ENCODE data around the gene RSAD2. TPM values are rescaled to one million over a fixed set of nuclear protein-coding genes. Genes with fewer than 3 reads are reported as not detected.

RSAD2 gene
- polyA plus RNA-seq, 1 donor from 2014 or later, result 1.2 TPM

GRCh38 chr2:6833300-6833604, 44.3 kb upstream of the RSAD2 start:
- no peak overlapping the region for H2AFZ ChIP-seq (ENCODE audit: low read depth, low read length)
- H3K4me3 ChIP-seq (ENCODE audit: low read length), result no peak overlapping the region
- H3K9ac ChIP-seq (ENCODE audit: low read length), result no peak overlapping the region
- H3K4me2 ChIP-seq (ENCODE audit: low read length), result no peak overlapping the region
- no peaks in the 10 kb centered on the region for H3K27me3 ChIP-seq (ENCODE audit: insufficient read depth, low read depth, low read length)
- no peaks in the 10 kb centered on the region for H4K20me1 ChIP-seq (ENCODE audit: insufficient read depth)
- no peak for TF ChIP-seq MXI1 (conservative IDR thresholded peaks at IDR 0.05; ENCODE audit: poor library complexity, severe bottlenecking)
- H3K9me3 ChIP-seq (ENCODE audit: low read length), result peaks cover 11% of the 10 kb centered on the region
- no peaks in the 10 kb centered on the region for H3K9me2 ChIP-seq (ENCODE audit: insufficient read depth, low read length)
- H3K36me3 ChIP-seq (ENCODE audit: insufficient read depth, low read length), result no peaks in the 10 kb centered on the region
- no peaks in the 10 kb centered on the region for H3F3A ChIP-seq (ENCODE audit: insufficient read depth, low read length, poor library complexity, severe bottlenecking)
- H3K79me2 ChIP-seq (replicated peaks; ENCODE audit: insufficient read depth, low read length), result no peaks in the 10 kb centered on the region
- no peak overlapping the region for H3K27ac ChIP-seq (ENCODE audit: low read length)

GRCh38 chr2:6834163-6834562, 43.4 kb upstream of the RSAD2 start:
- Histone ChIP-seq H4K20me1 (ENCODE audit: insufficient read depth) (no peaks in the 10 kb centered on the region), H3K79me2 (replicated peaks; ENCODE audit: insufficient read depth, low read length) (no peaks in the 10 kb centered on the region), H3K27me3 (ENCODE audit: insufficient read depth, low read depth, low read length) (no peaks in the 10 kb centered on the region), H3K36me3 (ENCODE audit: insufficient read depth, low read length) (no peaks in the 10 kb centered on the region), H3K9me3 (ENCODE audit: low read length) (peaks cover 15% of the 10 kb centered on the region), H2AFZ (ENCODE audit: low read depth, low read length) (no peak overlapping the region), H3K9ac (ENCODE audit: low read length) (no peak overlapping the region), H3K27ac (ENCODE audit: low read length) (no peak overlapping the region), H3K9me2 (ENCODE audit: insufficient read depth, low read length) (no peaks in the 10 kb centered on the region), H3F3A (ENCODE audit: insufficient read depth, low read length, poor library complexity, severe bottlenecking) (no peaks in the 10 kb centered on the region), H3K4me3 (ENCODE audit: low read length) (no peak overlapping the region), H3K4me2 (ENCODE audit: low read length) (no peak overlapping the region)
- no peak for TF ChIP-seq REST (IDR thresholded peaks at IDR 0.05; ENCODE audit: borderline replicate concordance)
- TF ChIP-seq EP300 (conservative IDR thresholded peaks at IDR 0.05; ENCODE audit: poor library complexity, severe bottlenecking), result no peak
- TF ChIP-seq POLR2AphosphoS5 (IDR thresholded peaks at IDR 0.05), result no peak
- TF ChIP-seq, protein P1, sequence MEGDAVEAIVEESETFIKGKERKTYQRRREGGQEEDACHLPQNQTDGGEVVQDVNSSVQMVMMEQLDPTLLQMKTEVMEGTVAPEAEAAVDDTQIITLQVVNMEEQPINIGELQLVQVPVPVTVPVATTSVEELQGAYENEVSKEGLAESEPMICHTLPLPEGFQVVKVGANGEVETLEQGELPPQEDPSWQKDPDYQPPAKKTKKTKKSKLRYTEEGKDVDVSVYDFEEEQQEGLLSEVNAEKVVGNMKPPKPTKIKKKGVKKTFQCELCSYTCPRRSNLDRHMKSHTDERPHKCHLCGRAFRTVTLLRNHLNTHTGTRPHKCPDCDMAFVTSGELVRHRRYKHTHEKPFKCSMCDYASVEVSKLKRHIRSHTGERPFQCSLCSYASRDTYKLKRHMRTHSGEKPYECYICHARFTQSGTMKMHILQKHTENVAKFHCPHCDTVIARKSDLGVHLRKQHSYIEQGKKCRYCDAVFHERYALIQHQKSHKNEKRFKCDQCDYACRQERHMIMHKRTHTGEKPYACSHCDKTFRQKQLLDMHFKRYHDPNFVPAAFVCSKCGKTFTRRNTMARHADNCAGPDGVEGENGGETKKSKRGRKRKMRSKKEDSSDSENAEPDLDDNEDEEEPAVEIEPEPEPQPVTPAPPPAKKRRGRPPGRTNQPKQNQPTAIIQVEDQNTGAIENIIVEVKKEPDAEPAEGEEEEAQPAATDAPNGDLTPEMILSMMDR (IDR thresholded peaks at IDR 0.05; ENCODE audit: poor library complexity, severe bottlenecking), result no peak
- TF ChIP-seq EZH2 (IDR thresholded peaks at IDR 0.05; ENCODE audit: borderline replicate concordance, insufficient read depth, low read length, poor library complexity, severe bottlenecking), result no peak
- TF ChIP-seq RAD21 (conservative IDR thresholded peaks at IDR 0.05), result no peak
- TF ChIP-seq MXI1 (conservative IDR thresholded peaks at IDR 0.05; ENCODE audit: poor library complexity, severe bottlenecking), result no peak
- TF ChIP-seq TAF1 (IDR thresholded peaks at IDR 0.05; ENCODE audit: low read depth), result no peak
- TF ChIP-seq SMC3 (conservative IDR thresholded peaks at IDR 0.05; ENCODE audit: poor library complexity), result no peak

GRCh38 chr2:6835467-6835866, 42.1 kb upstream of the RSAD2 start:
- H3K9me3 ChIP-seq (ENCODE audit: low read length), result peaks cover 15% of the 10 kb centered on the region
- H3K79me2 ChIP-seq (replicated peaks; ENCODE audit: insufficient read depth, low read length), result no peaks in the 10 kb centered on the region
- H4K20me1 ChIP-seq (ENCODE audit: insufficient read depth), result no peaks in the 10 kb centered on the region
- no peaks in the 10 kb centered on the region for H3K36me3 ChIP-seq (ENCODE audit: insufficient read depth, low read length)
- no peaks in the 10 kb centered on the region for H3K27me3 ChIP-seq (ENCODE audit: insufficient read depth, low read depth, low read length)
- H3F3A ChIP-seq (ENCODE audit: insufficient read depth, low read length, poor library complexity, severe bottlenecking), result no peaks in the 10 kb centered on the region
- H3K4me3 ChIP-seq (ENCODE audit: low read length), result no peak overlapping the region
- TF ChIP-seq REST (IDR thresholded peaks at IDR 0.05; ENCODE audit: borderline replicate concordance) (no peak), EP300 (conservative IDR thresholded peaks at IDR 0.05; ENCODE audit: poor library complexity, severe bottlenecking) (no peak), EZH2 (IDR thresholded peaks at IDR 0.05; ENCODE audit: borderline replicate concordance, insufficient read depth, low read length, poor library complexity, severe bottlenecking) (no peak), MXI1 (conservative IDR thresholded peaks at IDR 0.05; ENCODE audit: poor library complexity, severe bottlenecking) (no peak), RAD21 (conservative IDR thresholded peaks at IDR 0.05) (no peak), TAF1 (IDR thresholded peaks at IDR 0.05; ENCODE audit: low read depth) (no peak), POLR2AphosphoS5 (IDR thresholded peaks at IDR 0.05) (no peak), SMC3 (conservative IDR thresholded peaks at IDR 0.05; ENCODE audit: poor library complexity) (no peak)
- TF ChIP-seq, protein P1 (IDR thresholded peaks at IDR 0.05; ENCODE audit: poor library complexity, severe bottlenecking), result no peak
- no peaks in the 10 kb centered on the region for H3K9me2 ChIP-seq (ENCODE audit: insufficient read depth, low read length)
- no peak overlapping the region for H3K27ac ChIP-seq (ENCODE audit: low read length)
- H3K9ac ChIP-seq (ENCODE audit: low read length), result no peak overlapping the region
- no peak overlapping the region for H3K4me2 ChIP-seq (ENCODE audit: low read length)
- H2AFZ ChIP-seq (ENCODE audit: low read depth, low read length), result no peak overlapping the region

Data from neural cell (in vitro differentiated cells).